AG10803 (cell line): Measurements from ENCODE around the gene ARMH3.

ENCODE experiments used
- DNase-seq: peaks from one replicate; pipeline ENCODE4 v3.0.0; 2010; ENCODE audit warnings: low read depth
- H3K4me3 ChIP-seq: 2 replicates; pipeline ENCODE4 v1.5.1; 2011; ENCODE audit warnings: mild to moderate bottlenecking, low read length, control low read depth
- TF ChIP-seq, protein P1 (sequence below): conservative IDR thresholded peaks from 2 replicates; pipeline ENCODE4 v1.5.1; 2011; ENCODE audit warnings: mild to moderate bottlenecking, low read length, control low read depth, inconsistent platforms

ARMH3 gene

DNA sequence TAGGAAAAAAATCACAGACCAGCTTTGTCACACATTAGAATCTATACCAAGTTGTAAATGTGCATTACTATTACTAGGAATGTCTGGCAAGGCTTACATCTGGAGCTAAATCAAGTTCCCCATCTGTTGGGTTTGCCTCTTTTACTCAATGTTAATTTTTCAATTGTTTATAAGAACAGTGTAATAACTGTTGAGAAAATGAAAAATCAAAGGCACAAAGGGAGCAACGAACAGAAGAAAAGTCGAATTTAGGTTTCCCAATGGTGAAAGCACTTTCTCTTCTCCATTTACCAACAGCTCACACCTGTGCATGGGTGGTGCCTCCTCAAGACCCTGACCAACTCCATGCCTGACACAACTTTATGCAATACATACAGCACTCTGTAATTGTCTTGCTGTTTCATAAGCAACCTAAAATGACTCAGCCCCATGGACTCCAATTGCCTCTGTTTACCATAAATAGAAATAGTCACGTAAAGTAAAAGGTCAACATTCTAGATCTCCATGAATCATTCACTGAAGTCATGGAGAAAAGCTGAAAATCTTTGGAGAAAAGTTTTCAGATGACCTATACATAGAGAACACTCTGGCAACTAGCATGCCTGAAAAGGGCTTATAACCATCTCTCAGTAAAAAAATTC lies 116.8 kb downstream of the ARMH3 start:
- TF ChIP-seq, protein P1, sequence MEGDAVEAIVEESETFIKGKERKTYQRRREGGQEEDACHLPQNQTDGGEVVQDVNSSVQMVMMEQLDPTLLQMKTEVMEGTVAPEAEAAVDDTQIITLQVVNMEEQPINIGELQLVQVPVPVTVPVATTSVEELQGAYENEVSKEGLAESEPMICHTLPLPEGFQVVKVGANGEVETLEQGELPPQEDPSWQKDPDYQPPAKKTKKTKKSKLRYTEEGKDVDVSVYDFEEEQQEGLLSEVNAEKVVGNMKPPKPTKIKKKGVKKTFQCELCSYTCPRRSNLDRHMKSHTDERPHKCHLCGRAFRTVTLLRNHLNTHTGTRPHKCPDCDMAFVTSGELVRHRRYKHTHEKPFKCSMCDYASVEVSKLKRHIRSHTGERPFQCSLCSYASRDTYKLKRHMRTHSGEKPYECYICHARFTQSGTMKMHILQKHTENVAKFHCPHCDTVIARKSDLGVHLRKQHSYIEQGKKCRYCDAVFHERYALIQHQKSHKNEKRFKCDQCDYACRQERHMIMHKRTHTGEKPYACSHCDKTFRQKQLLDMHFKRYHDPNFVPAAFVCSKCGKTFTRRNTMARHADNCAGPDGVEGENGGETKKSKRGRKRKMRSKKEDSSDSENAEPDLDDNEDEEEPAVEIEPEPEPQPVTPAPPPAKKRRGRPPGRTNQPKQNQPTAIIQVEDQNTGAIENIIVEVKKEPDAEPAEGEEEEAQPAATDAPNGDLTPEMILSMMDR = no peak
- no peak overlapping the region for H3K4me3 ChIP-seq
- peak; percentile 90 for DNase-seq

DNA sequence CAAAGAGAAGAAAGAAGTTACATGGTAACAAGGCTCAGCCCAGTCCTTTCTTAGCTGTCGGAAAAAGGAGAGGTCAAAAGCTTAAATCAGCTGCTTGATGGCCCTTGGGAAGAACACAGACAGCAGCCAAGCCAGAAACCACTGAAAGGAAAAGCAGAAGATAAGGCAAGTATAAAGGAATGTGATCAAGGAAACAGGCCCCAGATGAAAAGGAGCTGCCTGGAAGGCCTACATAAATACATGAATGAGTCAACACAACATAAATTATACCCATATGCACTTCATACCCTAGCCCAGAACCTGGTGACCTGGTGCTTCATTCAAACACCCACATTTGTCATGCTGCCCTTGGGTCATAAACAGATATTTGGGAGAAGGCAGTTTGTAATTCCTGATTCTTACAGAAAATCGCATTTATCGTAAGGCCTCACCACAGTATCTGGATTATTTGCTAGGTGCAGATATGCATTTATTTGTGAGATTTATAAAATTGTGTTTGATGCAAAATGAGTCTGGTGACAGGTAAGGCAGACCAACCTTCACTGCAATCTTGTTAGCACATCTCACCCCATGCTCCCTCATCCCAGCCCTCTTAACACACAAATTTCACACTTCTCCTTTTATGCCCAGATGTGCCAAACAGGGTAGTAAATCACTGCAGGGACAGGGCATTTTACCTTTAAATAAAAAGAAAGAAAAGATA lies 117.5 kb downstream of the ARMH3 start:
- TF ChIP-seq, protein P1 = no peak
- H3K4me3 ChIP-seq = no peak overlapping the region
- DNase-seq = peak; percentile 82

DNA sequence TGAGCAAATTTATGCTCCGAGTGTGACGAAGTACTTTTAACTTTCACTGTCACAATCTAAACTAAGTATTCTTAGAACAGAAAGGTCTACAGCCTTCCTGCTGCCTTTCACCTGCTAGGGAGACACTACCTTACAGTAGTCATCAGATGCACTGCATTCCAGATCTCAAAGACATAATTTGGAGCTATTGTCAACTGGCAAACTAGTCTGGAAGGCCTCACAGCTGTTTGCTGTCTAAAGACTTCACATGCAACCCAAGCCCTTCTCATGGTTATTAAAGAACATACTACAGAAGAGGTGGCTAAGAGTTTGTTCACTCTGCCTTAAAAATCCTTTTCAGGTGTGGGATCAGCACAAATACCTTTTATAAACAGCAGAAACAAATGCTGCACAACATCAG lies 120.5 kb downstream of the ARMH3 start:
- TF ChIP-seq, protein P1 = no peak
- H3K4me3 ChIP-seq = no peak overlapping the region
- no peak for DNase-seq

DNA sequence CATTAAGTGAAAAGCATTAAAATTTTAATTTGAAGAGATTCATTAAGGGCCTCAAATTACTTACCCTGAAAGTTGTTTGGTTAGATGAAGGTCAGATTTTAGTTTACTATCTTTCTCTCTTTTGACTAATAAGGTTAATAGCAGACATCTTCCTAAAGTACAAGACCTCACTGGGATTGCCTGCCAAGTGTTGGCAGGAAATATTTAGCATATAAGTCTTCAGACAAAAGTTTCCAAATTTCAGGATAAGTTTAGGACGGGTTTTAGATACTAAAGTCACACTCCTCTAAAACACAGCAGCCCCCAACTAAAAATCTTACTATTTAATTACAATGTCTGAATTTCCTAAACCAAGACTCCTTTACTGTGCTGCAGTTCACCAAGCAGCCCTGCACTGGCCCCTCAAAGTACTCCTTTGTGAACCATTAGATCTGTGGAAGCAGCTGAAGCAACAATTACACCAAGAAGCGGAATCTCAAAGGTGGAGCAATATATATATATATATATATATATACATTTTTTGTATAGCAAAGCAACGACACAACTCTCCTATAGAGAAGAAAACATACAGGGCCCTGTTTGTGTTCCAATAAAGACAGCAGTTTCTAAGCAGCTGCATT lies 121.2 kb downstream of the ARMH3 start:
- TF ChIP-seq, protein P1 = no peak
- no peak overlapping the region for H3K4me3 ChIP-seq
- DNase-seq = no peak

DNA sequence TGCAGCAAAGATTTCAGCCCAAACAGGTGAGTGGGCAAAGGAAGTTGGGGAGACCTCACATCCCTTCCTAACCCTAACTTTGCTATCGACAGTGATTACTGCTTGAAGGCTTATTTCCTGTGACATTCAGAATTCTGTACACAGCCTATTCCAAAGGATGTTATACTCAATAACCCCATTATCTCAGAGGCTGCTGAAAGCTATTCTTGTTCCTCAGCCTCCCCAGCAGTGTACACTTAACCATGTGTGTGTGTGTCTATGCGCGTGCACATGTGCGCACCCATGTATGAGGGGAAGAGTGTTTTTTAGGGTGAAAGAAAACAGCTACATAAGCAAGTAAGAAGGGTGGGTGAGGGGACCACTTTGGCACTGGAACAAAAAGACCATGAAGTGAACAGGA lies 122.0 kb downstream of the ARMH3 start:
- H3K4me3 ChIP-seq = no peak overlapping the region
- no peak for DNase-seq
- TF ChIP-seq, protein P1 = no peak

DNA sequence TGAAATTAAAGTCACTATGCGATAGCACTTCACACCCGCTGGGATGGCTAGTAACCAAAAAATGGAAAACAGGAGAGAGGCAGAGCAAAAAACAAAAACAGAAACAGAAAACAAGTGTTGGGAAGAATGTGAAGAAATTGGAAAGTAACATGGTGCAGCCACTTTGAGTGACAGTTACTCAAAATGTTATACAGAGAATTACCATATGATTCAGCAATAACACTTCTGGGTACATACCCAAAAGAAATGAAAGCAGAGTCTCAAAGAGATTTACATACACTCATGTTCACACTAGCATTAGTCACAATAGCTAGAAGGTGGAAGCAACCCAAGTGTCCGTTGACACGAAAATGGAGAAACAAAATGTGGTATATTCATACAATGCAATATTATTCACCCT lies 123.8 kb downstream of the ARMH3 start:
- TF ChIP-seq, protein P1 = no peak
- no peak for DNase-seq
- no peak overlapping the region for H3K4me3 ChIP-seq

DNA sequence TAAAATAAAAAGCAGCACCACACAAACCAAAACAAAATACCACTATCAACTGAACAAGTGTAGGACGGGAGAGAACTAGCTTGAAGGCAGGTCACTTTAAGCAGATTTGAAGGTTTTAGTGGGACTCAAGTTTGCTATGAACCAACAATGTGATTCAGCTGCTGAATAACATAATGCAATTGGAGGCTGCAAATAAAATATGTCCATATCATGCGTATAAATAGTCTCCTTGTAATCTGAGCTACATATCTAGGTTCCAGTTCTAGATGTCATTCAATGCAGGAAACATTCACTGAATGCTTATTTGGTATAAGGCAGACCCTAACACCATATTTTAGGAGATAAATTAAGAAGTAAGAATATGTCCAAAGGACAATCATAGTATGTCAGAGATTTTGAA lies 130.9 kb downstream of the ARMH3 start:
- no peak for DNase-seq
- no peak overlapping the region for H3K4me3 ChIP-seq
- TF ChIP-seq, protein P1 = no peak
